ENCODE results near the gene RHOBTB3.

- no peak for TF ChIP-seq CTCF (IDR thresholded peaks at IDR 0.05)
- no peak for TF ChIP-seq REST (IDR thresholded peaks at IDR 0.05; ENCODE audit: insufficient read depth in 1 of 2, low read depth in 2 of 2, low read length in 1 of 2)
These were observed 44.5 kb upstream of the RHOBTB3 start for GRCh38 chr5:95686651-95687050.

All from Panc1 (cell line).